ENCODE measurements around the gene MYO18A. TPM values are rescaled to one million over a fixed set of nuclear protein-coding genes. Genes with fewer than 3 reads are reported as not detected.

MYO18A gene
- total and polyA plus RNA-seq, 2 of the 4 experiments (the other 2 are of a cell fraction) = 22.4 to 39.1 TPM

DNA sequence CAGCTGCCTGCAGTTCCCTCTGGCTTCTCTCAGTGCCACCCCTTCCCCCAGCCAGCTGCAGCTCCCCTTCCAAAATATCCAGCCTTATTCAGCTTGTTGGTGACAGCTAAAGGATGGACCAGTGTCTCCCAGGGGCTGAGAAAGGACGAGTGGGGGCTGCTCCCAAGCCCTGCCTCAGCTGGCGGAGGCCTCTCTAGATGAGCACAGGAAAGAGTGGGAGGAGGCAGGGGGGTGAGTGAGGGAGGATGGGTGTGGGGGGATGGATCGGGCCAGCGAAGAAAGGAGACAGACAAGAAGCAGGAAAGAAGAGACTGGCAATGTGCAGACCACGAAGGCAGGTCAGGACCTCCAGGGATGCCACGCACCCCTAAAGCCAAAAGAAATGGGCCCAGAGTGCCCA, 119.7 kb downstream of the MYO18A start:
- H2BK15ac ChIP-seq (ENCODE audit: low read depth, low read length) = no peak overlapping the region
- BruUV-seq (replicated peaks) = no TSS peak
- H3K56ac ChIP-seq (ENCODE audit: extremely low read depth, insufficient read depth, low read length) = no peak overlapping the region
- no peak overlapping the region for H3K4ac ChIP-seq (ENCODE audit: low read depth, low read length)
- H3K79me1 ChIP-seq (ENCODE audit: low read depth in 1 of 2, low read length in 2 of 2) = no peaks in the 10 kb centered on the region
- in situ Hi-C loops (cut with MboI; ENCODE audit: low sequenced_read_pairs) = no loop called here
- no peaks in the 10 kb centered on the region for H3K9me1 ChIP-seq (ENCODE audit: insufficient read depth, low read length)
- no peak overlapping the region for H2BK20ac ChIP-seq (ENCODE audit: low read depth, low read length)
- TF ChIP-seq, protein P1, sequence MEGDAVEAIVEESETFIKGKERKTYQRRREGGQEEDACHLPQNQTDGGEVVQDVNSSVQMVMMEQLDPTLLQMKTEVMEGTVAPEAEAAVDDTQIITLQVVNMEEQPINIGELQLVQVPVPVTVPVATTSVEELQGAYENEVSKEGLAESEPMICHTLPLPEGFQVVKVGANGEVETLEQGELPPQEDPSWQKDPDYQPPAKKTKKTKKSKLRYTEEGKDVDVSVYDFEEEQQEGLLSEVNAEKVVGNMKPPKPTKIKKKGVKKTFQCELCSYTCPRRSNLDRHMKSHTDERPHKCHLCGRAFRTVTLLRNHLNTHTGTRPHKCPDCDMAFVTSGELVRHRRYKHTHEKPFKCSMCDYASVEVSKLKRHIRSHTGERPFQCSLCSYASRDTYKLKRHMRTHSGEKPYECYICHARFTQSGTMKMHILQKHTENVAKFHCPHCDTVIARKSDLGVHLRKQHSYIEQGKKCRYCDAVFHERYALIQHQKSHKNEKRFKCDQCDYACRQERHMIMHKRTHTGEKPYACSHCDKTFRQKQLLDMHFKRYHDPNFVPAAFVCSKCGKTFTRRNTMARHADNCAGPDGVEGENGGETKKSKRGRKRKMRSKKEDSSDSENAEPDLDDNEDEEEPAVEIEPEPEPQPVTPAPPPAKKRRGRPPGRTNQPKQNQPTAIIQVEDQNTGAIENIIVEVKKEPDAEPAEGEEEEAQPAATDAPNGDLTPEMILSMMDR (conservative IDR thresholded peaks at IDR 0.05; ENCODE audit: low read depth, low read length) = no peak
- no peak for TF ChIP-seq RAD21 (IDR thresholded peaks at IDR 0.05; ENCODE audit: low read length)
- TF ChIP-seq CHD1 (IDR thresholded peaks at IDR 0.05; ENCODE audit: low read depth, low read length) = no peak
- TF ChIP-seq, protein P2, sequence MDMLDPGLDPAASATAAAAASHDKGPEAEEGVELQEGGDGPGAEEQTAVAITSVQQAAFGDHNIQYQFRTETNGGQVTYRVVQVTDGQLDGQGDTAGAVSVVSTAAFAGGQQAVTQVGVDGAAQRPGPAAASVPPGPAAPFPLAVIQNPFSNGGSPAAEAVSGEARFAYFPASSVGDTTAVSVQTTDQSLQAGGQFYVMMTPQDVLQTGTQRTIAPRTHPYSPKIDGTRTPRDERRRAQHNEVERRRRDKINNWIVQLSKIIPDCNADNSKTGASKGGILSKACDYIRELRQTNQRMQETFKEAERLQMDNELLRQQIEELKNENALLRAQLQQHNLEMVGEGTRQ (IDR thresholded peaks at IDR 0.05; ENCODE audit: low read depth, low read length) = no peak
- no peak for TF ChIP-seq RCOR1 (IDR thresholded peaks at IDR 0.05; ENCODE audit: insufficient replicate concordance, low read length)
- TF ChIP-seq FOS (IDR thresholded peaks at IDR 0.05; ENCODE audit: low read depth, low read length) = no peak
- no peak for TF ChIP-seq MAZ (IDR thresholded peaks at IDR 0.05; ENCODE audit: borderline replicate concordance, low read depth, low read length)
- TF ChIP-seq MAFK (IDR thresholded peaks at IDR 0.05; ENCODE audit: low read depth, low read length) = no peak
- no peak for TF ChIP-seq MXI1 (IDR thresholded peaks at IDR 0.05; ENCODE audit: borderline replicate concordance, low read depth, low read length)
- 0 out of 2 replicates have a peak, but pooled peaks cover 2% of the 10 kb centered on the region for H3K9me3 ChIP-seq (ENCODE audit: control insufficient read depth, insufficient read depth, low read length)
- CTCF ChIA-PET = no interaction called here
- H3K4me1 ChIP-seq (ENCODE audit: control insufficient read depth, insufficient read depth, low read length) = no peaks in the 10 kb centered on the region
- no peak overlapping the region for H3K27ac ChIP-seq (ENCODE audit: insufficient read depth, low read length)
- no peak overlapping the region for H3K4me2 ChIP-seq (ENCODE audit: low read depth, low read length)
- no peak overlapping the region for H4K91ac ChIP-seq (ENCODE audit: insufficient read depth, low read depth, low read length)
- intact Hi-C loops (cut with micrococcal nuclease) = no loop called here
- no peak overlapping the region for H3K23ac ChIP-seq (ENCODE audit: low read depth, low read length)
- DNase-seq (no peak), ATAC-seq (ENCODE audit: low read depth) (no peak)
- no peak overlapping the region for H3K14ac ChIP-seq (replicated peaks; ENCODE audit: low read depth, low read length)
- H3K9ac ChIP-seq (ENCODE audit: low read depth, low read length) = no peak overlapping the region
- no peak overlapping the region for H2BK120ac ChIP-seq (ENCODE audit: low read depth, low read length)
- no peak overlapping the region for H3K4me3 ChIP-seq (ENCODE audit: insufficient read depth, low read depth, low read length)
- H4K20me1 ChIP-seq (ENCODE audit: insufficient read depth, low read length) = no peaks in the 10 kb centered on the region
- peak overlapping the region; percentile 1 for H2AFZ ChIP-seq (replicated peaks; ENCODE audit: low read length, poor library complexity)
- no peak overlapping the region for H2AK5ac ChIP-seq (ENCODE audit: low read depth, low read length)
- POLR2A ChIA-PET (ENCODE audit: unreplicated experiment) = no interaction called here
- dilution Hi-C loops (cut with HindIII; ENCODE audit: low sequenced_read_pairs, unreplicated experiment) = no loop called here
- H3K36me3 ChIP-seq (ENCODE audit: control insufficient read depth, insufficient read depth, low read length) = no peaks in the 10 kb centered on the region
- peaks cover 40% of the 10 kb centered on the region for H3K27me3 ChIP-seq (ENCODE audit: control insufficient read depth, insufficient read depth, low read length)
- no peak overlapping the region for H4K8ac ChIP-seq (ENCODE audit: low read depth in 2 of 2, low read length in 2 of 2)
- H3K18ac ChIP-seq (ENCODE audit: low read depth, low read length) = no peak overlapping the region
- H4K5ac ChIP-seq (ENCODE audit: low read depth, low read length) = no peak overlapping the region
- 20% methylated on average over 1 of the region's 6 CpGs; no CpG with 5 or more reads in 1 of the 2 experiments for WGBS, 2 experiments (ENCODE audit: extremely low coverage in 2 of 2, insufficient read length in 1 of 2)
- H2BK5ac ChIP-seq (ENCODE audit: low read depth, low read length, poor library complexity, severe bottlenecking) = no peak overlapping the region
- no peak overlapping the region for H2AK9ac ChIP-seq (replicated peaks; ENCODE audit: low read depth, low read length, poor library complexity)

All from IMR-90 (cell line).